PC-9 (cell line): Measurements from ENCODE around the gene PPP2R5A. TPM values are rescaled to one million over a fixed set of nuclear protein-coding genes. Genes with fewer than 3 reads are reported as not detected.

Experiments
- BruUV-seq: library from RNA; stranded (reverse); fragments of 400-500 nt; replicated peaks from 2 replicates; lab custom pipeline; 2021; lab: Mats Ljungman, UMichigan
- CTCF ChIA-PET: fragments of 300-600 bp; sonication (Branson Sonifier 250); formaldehyde crosslinking; loops from one replicate; lab custom pipeline; 2022; ENCODE audit warnings: antibody characterized with exemption; lab: Charles Lee
- POLR2A ChIA-PET: fragments of 300-600 bp; sonication (Branson Sonifier 250); formaldehyde crosslinking; loops from one replicate; lab custom pipeline; 2022; ENCODE audit warnings: antibody characterized with exemption; ENCODE audit not compliant: unreplicated experiment; lab: Charles Lee
- DNase-seq, 2 experiments: peaks; one replicate each; pipeline versions ENCODE4 v3.0.0 to v3.0.0-alpha.2; 2015 to 2022; ENCODE audit warnings: mixed read lengths in 1 of 2
- H2AFZ ChIP-seq: fragments of 200-600 bp; sonication (generic); 2 replicates; pipeline ENCODE4 v1.8.1; 2017; ENCODE audit warnings: antibody characterized with exemption
- H3F3A ChIP-seq: fragments of 200-600 bp; sonication (generic); 2 replicates; pipeline ENCODE4 v1.8.1; 2017; ENCODE audit warnings: antibody characterized with exemption, mild to moderate bottlenecking, low read depth; ENCODE audit not compliant: insufficient read depth
- H3K27ac ChIP-seq: fragments of 200-600 bp; sonication (generic); 2 replicates; pipeline ENCODE4 v1.6.1; 2016; ENCODE audit warnings: mixed run types
- H3K27me3 ChIP-seq: fragments of 200-600 bp; sonication (generic); 2 replicates; pipeline ENCODE4 v1.6.1; 2016; ENCODE audit warnings: low read depth, mixed run types; ENCODE audit not compliant: insufficient read depth
- H3K36me3 ChIP-seq: fragments of 200-600 bp; sonication (generic); 2 replicates; pipeline ENCODE4 v1.6.1; 2016; ENCODE audit warnings: low read depth, mixed run types
- H3K4me1 ChIP-seq: fragments of 200-600 bp; sonication (generic); replicated peaks from 2 replicates; pipeline ENCODE4 v1.6.1; 2016; ENCODE audit warnings: mixed run types; ENCODE audit not compliant: insufficient read depth
- H3K4me2 ChIP-seq: fragments of 200-600 bp; sonication (generic); 2 replicates; pipeline ENCODE4 v1.6.1; 2017; ENCODE audit warnings: mixed run types
- H3K4me3 ChIP-seq: fragments of 200-600 bp; sonication (generic); 2 replicates; pipeline ENCODE4 v1.6.1; 2016; ENCODE audit warnings: mixed run types
- H3K79me2 ChIP-seq: fragments of 200-600 bp; sonication (generic); 2 replicates; pipeline ENCODE4 v1.6.1; 2017; ENCODE audit warnings: low read depth, mixed run types
- H3K9me2 ChIP-seq: fragments of 200-600 bp; sonication (generic); 2 replicates; pipeline ENCODE4 v1.8.1; 2017; ENCODE audit warnings: mild to moderate bottlenecking; ENCODE audit not compliant: insufficient read depth
- H3K9me3 ChIP-seq: fragments of 200-600 bp; sonication (generic); 2 replicates; pipeline ENCODE4 v1.8.1; 2016; ENCODE audit warnings: low read depth; ENCODE audit not compliant: insufficient read depth
- H4K20me1 ChIP-seq: fragments of 200-600 bp; sonication (generic); 2 replicates; pipeline ENCODE4 v1.8.1; 2017; ENCODE audit not compliant: insufficient read depth
- CTCF ChIP-seq: fragments of 200-600 bp; sonication (generic); conservative IDR thresholded peaks from 2 replicates; pipeline ENCODE4 v1.6.1; 2017; ENCODE audit warnings: mixed run types, antibody characterized with exemption, mild to moderate bottlenecking, moderate library complexity
- EZH2 ChIP-seq: fragments of 200-600 bp; sonication (generic); IDR thresholded peaks from 2 replicates; pipeline ENCODE4 v1.8.0; 2017; ENCODE audit warnings: antibody characterized with exemption, low read depth
- intact Hi-C: fragments of 100-400 bp; cut with micrococcal nuclease; formaldehyde crosslinking; loops from one replicate; pipeline ENCODE4 v1.10.0; 2022; ENCODE audit not compliant: unreplicated experiment
- total RNA-seq: library from RNA; stranded (reverse); gene quantifications from 2 replicates; pipeline ENCODE4 v1.2.3, GENCODE V29; 2021

The PPP2R5A gene
- total RNA-seq, 1 experiment from 2014 or later: 26.7 TPM

GRCh38 chr1:212289262-212290077 lies 4.3 kb downstream of the PPP2R5A start:
- Histone ChIP-seq H3K27me3 (no peaks in the 10 kb centered on the region), H3K9me2 (no peaks in the 10 kb centered on the region), H3F3A (peaks cover 18% of the 10 kb centered on the region), H3K4me3 (no peak overlapping the region), H3K4me1 (peaks cover 41% of the 10 kb centered on the region), H4K20me1 (no peaks in the 10 kb centered on the region), H3K27ac (0 out of 2 replicates have a peak overlapping the region, but pooled peaks have one; percentile 18), H3K79me2 (peaks cover 81% of the 10 kb centered on the region), H2AFZ (no peak overlapping the region), H3K4me2 (no peak overlapping the region), H3K9me3 (no peaks in the 10 kb centered on the region), H3K36me3 (no peaks in the 10 kb centered on the region)
- TF ChIP-seq CTCF: no peak
- no peak for TF ChIP-seq EZH2
- BruUV-seq: no TSS peak
- ChIA-PET CTCF (no interaction called here), POLR2A (no interaction called here)
- no peak for DNase-seq
- intact Hi-C loops: loop anchor here (2.0 to 10.0 kb wide), 6 partner anchors 105 to 715 kb away; partner anchors contain the start of genes NEK2 and SLC30A1

GRCh38 chr1:212290608-212291007 lies 5.4 kb downstream of the PPP2R5A start:
- Histone ChIP-seq H3K27me3 (no peaks in the 10 kb centered on the region), H3F3A (peaks cover 14% of the 10 kb centered on the region), H4K20me1 (no peaks in the 10 kb centered on the region), H3K27ac (no peak overlapping the region), H3K9me2 (no peaks in the 10 kb centered on the region), H3K36me3 (no peaks in the 10 kb centered on the region), H3K4me3 (no peak overlapping the region), H2AFZ (no peak overlapping the region), H3K4me2 (no peak overlapping the region), H3K79me2 (peaks cover 88% of the 10 kb centered on the region), H3K9me3 (no peaks in the 10 kb centered on the region), H3K4me1 (peaks cover 41% of the 10 kb centered on the region)
- intact Hi-C loops: loop anchor here (2.0 kb wide), 2 partner anchors 220 to 228 kb away; no protein-coding TSS in a partner anchor
- POLR2A ChIA-PET: no interaction called here
- CTCF ChIA-PET: interaction anchor here (0.7 to 1.5 kb wide), 2 partner anchors 165 to 219 kb away, joined by 4 to 8 read pairs; no protein-coding TSS in a partner anchor
- BruUV-seq: no TSS peak
- DNase-seq: no peak
- TF ChIP-seq EZH2 (no peak), CTCF (no peak)

- no TSS peak for BruUV-seq
- no peak overlapping the region for H3K4me3 ChIP-seq
- H4K20me1 ChIP-seq: no peaks in the 10 kb centered on the region
- no peaks in the 10 kb centered on the region for H3K9me2 ChIP-seq
- H3K4me1 ChIP-seq: peaks cover 41% of the 10 kb centered on the region
- TF ChIP-seq CTCF (peak; percentile 69), EZH2 (no peak)
- no peaks in the 10 kb centered on the region for H3K27me3 ChIP-seq
- peaks cover 82% of the 10 kb centered on the region for H3K79me2 ChIP-seq
- CTCF ChIA-PET: interaction anchor here (0.6 to 1.6 kb wide), 5 partner anchors 22 to 256 kb away, joined by 3 to 8 read pairs (median 4); partner anchors contain the start of genes DTL and INTS7
- no peak for DNase-seq
- peaks cover 12% of the 10 kb centered on the region for H3F3A ChIP-seq
- no peaks in the 10 kb centered on the region for H3K9me3 ChIP-seq
- no peak overlapping the region; the same call in 1 of the 2 replicates for H3K4me2 ChIP-seq
- H2AFZ ChIP-seq: no peak overlapping the region
- no peaks in the 10 kb centered on the region for H3K36me3 ChIP-seq
- no peak overlapping the region for H3K27ac ChIP-seq
- POLR2A ChIA-PET: interaction anchor here (0.8 kb wide), 1 partner anchor 23 kb away, joined by 6 read pairs; no protein-coding TSS in a partner anchor
- intact Hi-C loops: loop anchor here (2.0 kb wide), 2 partner anchors 221 to 229 kb away; no protein-coding TSS in a partner anchor
Measured at GRCh38 chr1:212291505-212292134, 6.4 kb downstream of the PPP2R5A start.
